HT1080 (cell line): ENCODE measurements around the gene FAM83C. TPM values are rescaled to one million over a fixed set of nuclear protein-coding genes. Genes with fewer than 3 reads are reported as not detected.

Source experiments
- DNase-seq: peaks from one replicate; pipeline ENCODE4 v3.0.0-alpha.2; 2015; ENCODE audit warnings: low read depth
- total RNA-seq: library from RNA; depleted of rRNA; stranded (reverse); fragments of >200 nt; shearing (Covaris generic); gene quantifications from 2 replicates; pipeline ENCODE4 v1.2.3, GENCODE V29; 2014; rRNA removed

FAM83C gene
- total RNA-seq, 1 experiment from 2014 or later: not detected

- DNase-seq: no peak
These were observed 53.5 kb downstream of the FAM83C start for GRCh38 chr20:35238735-35239134.

GRCh38 chr20:35238170-35238569 lies 54.1 kb downstream of the FAM83C start:
- no peak for DNase-seq

- no peak for DNase-seq
These were observed 54.7 kb downstream of the FAM83C start for GRCh38 chr20:35237486-35237885.

DNA sequence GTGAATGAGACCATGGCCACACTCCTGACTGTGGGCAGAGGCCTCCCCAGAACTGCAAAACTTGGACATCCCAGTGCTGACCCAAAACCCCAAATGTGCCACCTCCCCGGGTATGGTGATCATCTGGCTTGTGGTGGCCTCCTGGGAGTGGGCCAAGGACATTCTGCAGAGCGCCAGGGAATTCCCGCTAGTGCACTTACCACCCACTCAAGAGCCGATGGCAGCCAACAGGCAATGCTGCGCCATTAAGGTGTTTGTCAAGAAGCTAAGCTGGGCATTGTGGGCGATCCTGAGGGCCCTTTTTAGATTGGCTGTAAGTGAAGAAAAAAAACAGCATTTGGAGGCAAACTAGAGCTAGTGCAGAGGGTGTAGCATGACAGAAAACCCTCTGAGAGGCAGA lies 56.3 kb downstream of the FAM83C start:
- no peak for DNase-seq

Other genes with a start within 250 kb of the FAM83C start
- 35.0 and 46.7 TPM in 2 replicates for gene TRPC4AP, start 199.6 kb downstream of the FAM83C start, total RNA-seq
- 29.4 and 37.6 TPM in 2 replicates for gene EDEM2, start 145.1 kb downstream of the FAM83C start, total RNA-seq
- gene PROCR, start 120.4 kb downstream of the FAM83C start, total RNA-seq: 73.5 and 96.8 TPM in 2 replicates
- 0.23 and 0.30 TPM in 2 replicates for gene MMP24, start 65.7 kb downstream of the FAM83C start, total RNA-seq
- gene MMP24OS, start 14.3 kb downstream of the FAM83C start, total RNA-seq: 26.4 and 38.1 TPM in 2 replicates
- 516 and 620 TPM in 2 replicates for gene EIF6, start 7.7 kb downstream of the FAM83C start, total RNA-seq
- gene UQCC1, start 119.5 kb upstream of the FAM83C start, total RNA-seq: 55.7 and 58.1 TPM in 2 replicates
- 0.10 TPM in 2 replicates for gene GDF5, start 145.8 kb upstream of the FAM83C start, total RNA-seq
- 45.9 and 51.7 TPM in 2 replicates for gene CEP250, start 163.2 kb upstream of the FAM83C start, total RNA-seq
- gene C20orf173, start 237.2 kb upstream of the FAM83C start, total RNA-seq: not detected in 2 replicates
- gene ERGIC3, start 249.7 kb upstream of the FAM83C start, total RNA-seq: 167 and 169 TPM in 2 replicates